Spleen (tissue), 11 donors: Measurements from ENCODE around the gene CNKSR2. TPM values are rescaled to one million over a fixed set of nuclear protein-coding genes. Genes with fewer than 3 reads are reported as not detected.

Source experiments
- DNase-seq: peaks from one replicate; pipeline ENCODE4 v3.0.0-alpha.2; 2020
- H3K27ac ChIP-seq, 8 donors: fragments of 200-600 bp; sonication (generic) in 7 of 8; 1 replicate in 4 of 8; 2 replicates in 4 of 8; pipeline versions ENCODE4 v1.5.0 to v1.8.0; 2016 to 2021; ENCODE audit warnings: inconsistent platforms in 4 of 8, mild to moderate bottlenecking in 4 of 8, moderate library complexity in 1 of 8
- H3K27me3 ChIP-seq, 7 donors: fragments of 200-600 bp; sonication (generic) in 6 of 7; replicated peaks in 1 of 7; 1 replicate in 4 of 7; 2 replicates in 3 of 7; pipeline versions ENCODE4 v1.5.0 to v1.8.0; 2016 to 2021; ENCODE audit warnings: inconsistent platforms in 3 of 7, mild to moderate bottlenecking in 1 of 7
- H3K36me3 ChIP-seq, 6 donors: fragments of 200-600 bp; sonication (generic) in 5 of 6; 1 replicate in 4 of 6; 2 replicates in 2 of 6; pipeline versions ENCODE4 v1.5.0 to v1.8.0; 2016 to 2021; ENCODE audit warnings: inconsistent platforms in 2 of 6
- H3K4me1 ChIP-seq, 6 donors: fragments of 200-600 bp; sonication (generic) in 5 of 6; 1 replicate in 3 of 6; 2 replicates in 3 of 6; pipeline versions ENCODE4 v1.5.0 to v1.8.0; 2016 to 2021; ENCODE audit warnings: inconsistent platforms in 3 of 6
- H3K4me3 ChIP-seq, 8 donors: fragments of 200-600 bp; sonication (generic) in 7 of 8; 1 replicate in 4 of 8; 2 replicates in 4 of 8; pipeline versions ENCODE4 v1.5.0 to v1.8.0; 2016 to 2021; ENCODE audit warnings: inconsistent platforms in 4 of 8, mild to moderate bottlenecking in 4 of 8, moderate library complexity in 2 of 8
- H3K9me3 ChIP-seq, 8 donors: fragments of 200-600 bp; sonication (generic) in 7 of 8; 1 replicate in 4 of 8; 2 replicates in 4 of 8; pipeline versions ENCODE4 v1.5.0 to v1.8.0; 2016 to 2021; ENCODE audit warnings: inconsistent platforms in 4 of 8
- CTCF ChIP-seq, 11 experiments: fragments of 200-600 bp in 7 of 11; fragments of 450-650 bp in 4 of 11; sonication (generic) in 4 of 11; IDR thresholded peaks in 8 of 11; conservative IDR thresholded peaks in 3 of 11; 1 replicate in 7 of 11; 2 replicates in 4 of 11; pipeline versions ENCODE4 v1.4.0 to v1.8.0; 2016 to 2021; ENCODE audit warnings: antibody characterized with exemption in 11 of 11, inconsistent platforms in 4 of 11, mild to moderate bottlenecking in 1 of 11
- POLR2A ChIP-seq, 3 donors: fragments of 450-650 bp; IDR thresholded peaks; one replicate each; pipeline ENCODE4 v1.5.1; 2017; ENCODE audit warnings: antibody characterized with exemption in 3 of 3, mild to moderate bottlenecking in 1 of 3
- POLR2AphosphoS5 ChIP-seq, 3 donors: sonication (generic); formaldehyde crosslinking; IDR thresholded peaks; one replicate each; pipeline ENCODE4 v1.5.1; 2017; ENCODE audit warnings: antibody characterized with exemption in 3 of 3
- WGBS, 5 donors: extraction: QIAGEN DNeasy Blood & Tissue Kit in 3 of 5; methylation state at CpG; one replicate each; pipeline versions ENCODE4 v1.1.5 to v1.1.7; 2013 to 2018; 5-methylcytosine and 5-hydroxymethylcytosine counted together
- intact Hi-C: fragments of 100-400 bp; cut with DNase I; formaldehyde crosslinking; loops from one replicate; pipeline ENCODE4 v1.15.0; 2023; ENCODE audit warnings: low total_unique reads
- polyA plus RNA-seq, 3 donors: library from polyadenylated mRNA; stranded (reverse); fragments of 200-250 nt; gene quantifications; one replicate each; pipeline ENCODE4 v1.2.1, GENCODE V29; 2013
- total RNA-seq, 7 donors: library from RNA; depleted of rRNA in 3 of 7; stranded (reverse); fragments of >200 nt in 3 of 7; fragmentation: NEBNext Ultra II Directional in 4 of 7; extraction: Animal tissue kit (Norgen Biotek cat#: 25700) in 4 of 7; gene quantifications; one replicate each; pipeline versions ENCODE4 v1.1.0 to v1.2.1, GENCODE V29; 2016 to 2021
- donor health status: healthy with polysubstance abuse.
- donor health status: DM: no; HTN: no; CAD: no; lungs with moderate emphysema.
- donor health status: DM: no; HTN: no; CAD: no.
- donor health status: Bipolar disorder and iron deficiency.
- donor health status: healthy.
- donor health status: DM: no; HTN: no; CAD: no.
- donor health status: DM: yes; HTN: yes; CAD: no.

CNKSR2 gene
- total and polyA plus RNA-seq, 10 donors: 1.6 to 16.8 (median 6.0) TPM

GRCh38 chrX:21666679-21667078 is 292.5 kb downstream of the CNKSR2 start:
- no peak overlapping the region for H3K27ac ChIP-seq
- WGBS, 5 donors: 73 to 90% (median 80%) methylated on average over 4 of the region's 4 CpGs
- TF ChIP-seq CTCF (IDR thresholded peaks at IDR 0.05 in 8 of 11, conservative IDR thresholded peaks at IDR 0.05 in 3 of 11) (no peak), POLR2AphosphoS5 (IDR thresholded peaks at IDR 0.05) (no peak), POLR2A (IDR thresholded peaks at IDR 0.05) (no peak)
- peaks cover 0 to 10% (median 0%) of the 10 kb centered on the region in 7 donors for H3K27me3 ChIP-seq
- intact Hi-C loops: no loop called here
- H3K4me3 ChIP-seq: no peak overlapping the region
- no peaks in the 10 kb centered on the region for H3K36me3 ChIP-seq
- no peaks in the 10 kb centered on the region for H3K4me1 ChIP-seq
- no peak for DNase-seq
- no peaks in the 10 kb centered on the region for H3K9me3 ChIP-seq

GRCh38 chrX:21674430-21675186 is 300.4 kb downstream of the CNKSR2 start:
- intact Hi-C loops: no loop called here
- no peak overlapping the region for H3K4me3 ChIP-seq
- H3K27me3 ChIP-seq: peaks cover 0 to 4% (median 0%) of the 10 kb centered on the region in 7 donors
- H3K4me1 ChIP-seq: no peaks in the 10 kb centered on the region
- no peaks in the 10 kb centered on the region for H3K9me3 ChIP-seq
- WGBS, 5 donors: 66 to 92% (median 75%) methylated on average over 4 of the region's 4 CpGs
- no peak overlapping the region for H3K27ac ChIP-seq
- no peaks in the 10 kb centered on the region for H3K36me3 ChIP-seq
- no peak for DNase-seq
- no peak for TF ChIP-seq CTCF (IDR thresholded peaks at IDR 0.05 in 8 of 11, conservative IDR thresholded peaks at IDR 0.05 in 3 of 11)
- TF ChIP-seq POLR2A (IDR thresholded peaks at IDR 0.05): no peak
- TF ChIP-seq POLR2AphosphoS5 (IDR thresholded peaks at IDR 0.05): no peak

DNA sequence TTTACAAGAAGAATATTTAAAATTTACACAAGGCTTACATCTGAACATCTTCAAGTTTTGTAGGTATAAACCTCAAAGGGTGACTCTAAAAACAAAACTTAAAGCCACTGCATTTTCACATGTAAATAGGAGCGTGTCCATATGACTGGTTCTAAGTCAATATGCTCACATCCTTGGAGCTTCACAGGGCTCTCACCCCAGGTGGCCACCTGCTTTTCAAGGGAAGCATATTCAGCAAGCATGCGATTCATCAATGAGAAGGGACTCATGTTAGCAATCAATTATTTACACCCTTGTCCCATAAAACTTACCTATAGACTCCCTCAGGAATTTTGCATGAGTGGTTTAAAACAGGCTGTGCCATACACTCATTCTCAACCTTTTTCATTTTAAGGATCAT is 301.7 kb downstream of the CNKSR2 start:
- DNase-seq: no peak
- H3K36me3 ChIP-seq: no peaks in the 10 kb centered on the region
- H3K4me3 ChIP-seq: no peak overlapping the region
- H3K4me1 ChIP-seq: no peaks in the 10 kb centered on the region
- peaks cover 0 to 4% (median 0%) of the 10 kb centered on the region in 7 donors for H3K27me3 ChIP-seq
- intact Hi-C loops: no loop called here
- WGBS, 5 donors: 44 to 62% (median 54%) methylated on average over 2 of the region's 2 CpGs
- H3K9me3 ChIP-seq: no peaks in the 10 kb centered on the region
- H3K27ac ChIP-seq: no peak overlapping the region
- TF ChIP-seq POLR2A (IDR thresholded peaks at IDR 0.05) (no peak), POLR2AphosphoS5 (IDR thresholded peaks at IDR 0.05) (no peak), CTCF (IDR thresholded peaks at IDR 0.05 in 8 of 11, conservative IDR thresholded peaks at IDR 0.05 in 3 of 11) (no peak)

- TF ChIP-seq CTCF (IDR thresholded peaks at IDR 0.05 in 8 of 11, conservative IDR thresholded peaks at IDR 0.05 in 3 of 11) (no peak), POLR2A (IDR thresholded peaks at IDR 0.05) (no peak), POLR2AphosphoS5 (IDR thresholded peaks at IDR 0.05) (no peak)
- intact Hi-C loops: no loop called here
- Histone ChIP-seq H3K36me3 (no peaks in the 10 kb centered on the region), H3K27me3 (peaks cover 0 to 8% (median 0%) of the 10 kb centered on the region in 7 donors), H3K4me1 (no peaks in the 10 kb centered on the region), H3K27ac (no peak overlapping the region), H3K4me3 (no peak overlapping the region), H3K9me3 (no peaks in the 10 kb centered on the region)
- DNase-seq: no peak
- WGBS, 5 donors: 47 to 76% (median 60%) methylated on average over 4 of the region's 4 CpGs
Measured at GRCh38 chrX:21678048-21678612, 303.9 kb downstream of the CNKSR2 start.
